Measurements from ENCODE around the gene SLC37A3. TPM values are rescaled to one million over a fixed set of nuclear protein-coding genes. Genes with fewer than 3 reads are reported as not detected.

The SLC37A3 gene
- total and polyA plus RNA-seq, 2 donors (not counting 1 experiment from before 2014, with no cell fraction given): 9.1 to 20.1 TPM

DNA sequence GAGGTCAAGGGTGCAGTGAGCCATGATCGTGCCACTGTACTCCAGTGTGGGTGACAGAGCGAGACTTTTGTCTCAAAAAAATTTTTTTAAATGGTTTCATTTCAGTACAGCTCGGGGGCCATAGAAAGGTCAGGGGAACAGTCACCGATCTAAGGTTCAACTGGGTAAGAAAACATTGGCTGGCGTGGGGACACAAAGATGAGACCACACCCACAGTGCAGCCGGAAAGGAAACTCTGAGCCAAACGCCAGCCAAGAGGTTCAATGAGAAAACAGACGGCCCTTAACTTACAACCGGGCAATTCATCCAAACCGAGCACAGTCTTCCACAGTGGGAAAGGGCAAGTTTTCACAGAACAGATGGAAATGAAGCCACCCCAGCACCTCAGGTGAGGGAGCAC lies 65.1 kb downstream of the SLC37A3 start:
- ChIA-PET CTCF (interaction anchor here (1.1 kb wide), 1 partner anchor 159 kb away, joined by 3 read pairs; no protein-coding TSS in a partner anchor), POLR2A (no interaction called here)
- TF ChIP-seq EZH2 (IDR thresholded peaks at IDR 0.05; ENCODE audit: borderline replicate concordance, insufficient read depth, low read depth, low read length, poor library complexity, severe bottlenecking): no peak
- TF ChIP-seq, protein P1, sequence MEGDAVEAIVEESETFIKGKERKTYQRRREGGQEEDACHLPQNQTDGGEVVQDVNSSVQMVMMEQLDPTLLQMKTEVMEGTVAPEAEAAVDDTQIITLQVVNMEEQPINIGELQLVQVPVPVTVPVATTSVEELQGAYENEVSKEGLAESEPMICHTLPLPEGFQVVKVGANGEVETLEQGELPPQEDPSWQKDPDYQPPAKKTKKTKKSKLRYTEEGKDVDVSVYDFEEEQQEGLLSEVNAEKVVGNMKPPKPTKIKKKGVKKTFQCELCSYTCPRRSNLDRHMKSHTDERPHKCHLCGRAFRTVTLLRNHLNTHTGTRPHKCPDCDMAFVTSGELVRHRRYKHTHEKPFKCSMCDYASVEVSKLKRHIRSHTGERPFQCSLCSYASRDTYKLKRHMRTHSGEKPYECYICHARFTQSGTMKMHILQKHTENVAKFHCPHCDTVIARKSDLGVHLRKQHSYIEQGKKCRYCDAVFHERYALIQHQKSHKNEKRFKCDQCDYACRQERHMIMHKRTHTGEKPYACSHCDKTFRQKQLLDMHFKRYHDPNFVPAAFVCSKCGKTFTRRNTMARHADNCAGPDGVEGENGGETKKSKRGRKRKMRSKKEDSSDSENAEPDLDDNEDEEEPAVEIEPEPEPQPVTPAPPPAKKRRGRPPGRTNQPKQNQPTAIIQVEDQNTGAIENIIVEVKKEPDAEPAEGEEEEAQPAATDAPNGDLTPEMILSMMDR (IDR thresholded peaks at IDR 0.05): no peak
- no peak overlapping the region for H2AFZ ChIP-seq (ENCODE audit: insufficient read depth, low read depth, low read length, poor library complexity, severe bottlenecking)
- H3K36me3 ChIP-seq (replicated peaks in 1 of 2; ENCODE audit: control extremely low read depth in 1 of 2, control insufficient read depth in 1 of 2, extremely low read depth in 1 of 2, insufficient read depth in 2 of 2, low read length in 1 of 2): peaks cover 3 to 6% of the 10 kb centered on the region in 2 experiments
- no peaks in the 10 kb centered on the region for H3K79me2 ChIP-seq (ENCODE audit: control insufficient read depth, insufficient read depth, low read length)
- H3K27me3 Mint-ChIP-seq: no peaks in the 10 kb centered on the region
- no peak overlapping the region for H3K27ac Mint-ChIP-seq
- H3K27me3 ChIP-seq (replicated peaks in 1 of 4; ENCODE audit: control extremely low read depth in 1 of 4, control insufficient read depth in 3 of 4, insufficient read depth in 4 of 4, low read length in 3 of 4): no peaks in the 10 kb centered on the region
- H3K4me1 Mint-ChIP-seq: no peaks in the 10 kb centered on the region
- intact Hi-C loops (cut with micrococcal nuclease): no loop called here
- no peaks in the 10 kb centered on the region for H3K4me1 ChIP-seq (ENCODE audit: control insufficient read depth in 2 of 2, insufficient read depth in 2 of 2, low read length in 2 of 2)
- H4K20me1 ChIP-seq (ENCODE audit: control insufficient read depth, insufficient read depth, low read length, poor library complexity, severe bottlenecking): no peaks in the 10 kb centered on the region
- H3K4me2 ChIP-seq (replicated peaks; ENCODE audit: low read depth, low read length, poor library complexity, severe bottlenecking): no peak overlapping the region
- H3K4me3 ChIP-seq (ENCODE audit: control extremely low read depth in 1 of 5, extremely low read depth in 1 of 5, insufficient read depth in 1 of 5, low read depth in 2 of 5, low read length in 4 of 5): no peak overlapping the region
- no peak overlapping the region for H3K9ac ChIP-seq (ENCODE audit: low read length)
- no peaks in the 10 kb centered on the region for H3K9me3 Mint-ChIP-seq (ENCODE audit: insufficient read depth)
- 94% methylated on average over 10 of the region's 10 CpGs for WGBS (ENCODE audit: insufficient coverage)
- no peak overlapping the region for H3K4me3 Mint-ChIP-seq
- ATAC-seq (ENCODE audit: low read depth) (no peak), DNase-seq (no peak)
- no peak overlapping the region for H3K27ac ChIP-seq (ENCODE audit: low read length in 2 of 2)
- H3K9me3 ChIP-seq (ENCODE audit: control extremely low read depth in 1 of 3, control insufficient read depth in 2 of 3, insufficient read depth in 1 of 3, low read length in 2 of 3): no peaks in the 10 kb centered on the region

DNA sequence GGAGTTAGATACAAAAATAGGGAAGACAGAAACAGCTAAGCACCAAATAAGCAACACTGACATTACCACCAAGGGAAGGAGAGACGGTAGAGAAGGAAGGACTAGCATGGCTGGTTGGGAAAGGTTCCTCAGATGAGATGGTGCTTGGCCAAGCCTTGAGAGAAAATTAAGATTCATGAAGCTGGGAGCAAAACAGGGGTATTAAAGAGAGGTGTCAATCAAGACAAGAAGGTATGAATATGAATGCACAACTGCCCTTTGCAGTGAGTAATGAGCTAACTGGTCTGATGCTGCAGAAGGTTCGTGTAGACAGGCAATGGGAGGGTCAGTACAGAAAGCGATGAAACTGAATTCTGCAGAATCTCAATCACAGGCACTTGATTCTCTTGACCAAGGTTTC lies 67.7 kb downstream of the SLC37A3 start:
- Mint-ChIP-seq H3K27me3 (no peaks in the 10 kb centered on the region), H3K4me1 (no peaks in the 10 kb centered on the region), H3K9me3 (ENCODE audit: insufficient read depth) (no peaks in the 10 kb centered on the region), H3K27ac (no peak overlapping the region), H3K4me3 (no peak overlapping the region)
- no peak overlapping the region for H3K27ac ChIP-seq (ENCODE audit: low read length in 2 of 2)
- ATAC-seq (ENCODE audit: low read depth) (no peak), DNase-seq (no peak)
- no peak overlapping the region for H3K4me2 ChIP-seq (replicated peaks; ENCODE audit: low read depth, low read length, poor library complexity, severe bottlenecking)
- CTCF ChIA-PET: interaction anchor here (1.1 to 2.1 kb wide), 2 partner anchors 27 to 685 kb away, joined by 3 to 6 read pairs; no protein-coding TSS in a partner anchor
- intact Hi-C loops (cut with micrococcal nuclease): no loop called here
- no peak overlapping the region for H3K9ac ChIP-seq (ENCODE audit: low read length)
- POLR2A ChIA-PET: no interaction called here
- TF ChIP-seq EZH2 (IDR thresholded peaks at IDR 0.05; ENCODE audit: borderline replicate concordance, insufficient read depth, low read depth, low read length, poor library complexity, severe bottlenecking): no peak
- TF ChIP-seq, protein P1 (IDR thresholded peaks at IDR 0.05): no peak
- H3K79me2 ChIP-seq (ENCODE audit: control insufficient read depth, insufficient read depth, low read length): no peaks in the 10 kb centered on the region
- no peak overlapping the region for H2AFZ ChIP-seq (ENCODE audit: insufficient read depth, low read depth, low read length, poor library complexity, severe bottlenecking)
- WGBS (ENCODE audit: insufficient coverage): 78% methylated on average over 3 of the region's 3 CpGs
- no peak overlapping the region for H3K4me3 ChIP-seq (ENCODE audit: control extremely low read depth in 1 of 5, extremely low read depth in 1 of 5, insufficient read depth in 1 of 5, low read depth in 2 of 5, low read length in 4 of 5)
- H4K20me1 ChIP-seq (ENCODE audit: control insufficient read depth, insufficient read depth, low read length, poor library complexity, severe bottlenecking): no peaks in the 10 kb centered on the region
- H3K36me3 ChIP-seq (replicated peaks in 1 of 2; ENCODE audit: control extremely low read depth in 1 of 2, control insufficient read depth in 1 of 2, extremely low read depth in 1 of 2, insufficient read depth in 2 of 2, low read length in 1 of 2): peaks cover 3 to 6% of the 10 kb centered on the region in 2 experiments
- no peaks in the 10 kb centered on the region for H3K9me3 ChIP-seq (ENCODE audit: control extremely low read depth in 1 of 3, control insufficient read depth in 2 of 3, insufficient read depth in 1 of 3, low read length in 2 of 3)
- peaks cover 5% of the 10 kb centered on the region in 2 donors for H3K4me1 ChIP-seq (ENCODE audit: control insufficient read depth in 2 of 2, insufficient read depth in 2 of 2, low read length in 2 of 2)
- H3K27me3 ChIP-seq (replicated peaks in 1 of 4; ENCODE audit: control extremely low read depth in 1 of 4, control insufficient read depth in 3 of 4, insufficient read depth in 4 of 4, low read length in 3 of 4): no peaks in the 10 kb centered on the region

Measured in B cell (primary cell).